ENCODE data around the gene SMCO1.

DNA sequence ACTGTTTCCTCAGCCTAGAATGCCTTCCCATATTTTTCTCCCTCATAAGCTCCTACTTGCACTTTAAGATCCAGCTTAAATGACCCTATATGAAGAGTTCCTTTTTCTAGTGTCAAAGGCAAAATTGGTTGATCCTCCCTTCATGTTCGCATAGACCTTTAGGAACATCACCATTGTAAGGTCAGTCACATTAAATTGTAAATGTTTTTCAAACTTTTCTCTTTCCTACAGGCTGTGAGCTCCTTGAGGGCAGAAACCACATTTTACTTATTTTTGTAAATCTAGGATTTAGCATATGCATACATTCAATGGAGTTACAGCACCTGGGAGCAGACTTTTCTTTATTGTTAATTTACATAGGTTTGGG lies 813 bp downstream of the SMCO1 start:
- no peak for TF ChIP-seq POLR2A (IDR thresholded peaks at IDR 0.05; ENCODE audit: low read depth, low read length)
- no peak for TF ChIP-seq POLR2AphosphoS5 (IDR thresholded peaks at IDR 0.05; ENCODE audit: low read depth, low read length)
- no peak for TF ChIP-seq TAF1 (IDR thresholded peaks at IDR 0.05; ENCODE audit: borderline replicate concordance, low read depth, low read length)
